ENCODE measurements around the gene WNK1.
"Not testable (repeated sequence)": the region's sequence is repeated elsewhere in the genome, so short reads cannot be mapped to it uniquely, and the experiment has no call there.

WNK1 gene

DNA sequence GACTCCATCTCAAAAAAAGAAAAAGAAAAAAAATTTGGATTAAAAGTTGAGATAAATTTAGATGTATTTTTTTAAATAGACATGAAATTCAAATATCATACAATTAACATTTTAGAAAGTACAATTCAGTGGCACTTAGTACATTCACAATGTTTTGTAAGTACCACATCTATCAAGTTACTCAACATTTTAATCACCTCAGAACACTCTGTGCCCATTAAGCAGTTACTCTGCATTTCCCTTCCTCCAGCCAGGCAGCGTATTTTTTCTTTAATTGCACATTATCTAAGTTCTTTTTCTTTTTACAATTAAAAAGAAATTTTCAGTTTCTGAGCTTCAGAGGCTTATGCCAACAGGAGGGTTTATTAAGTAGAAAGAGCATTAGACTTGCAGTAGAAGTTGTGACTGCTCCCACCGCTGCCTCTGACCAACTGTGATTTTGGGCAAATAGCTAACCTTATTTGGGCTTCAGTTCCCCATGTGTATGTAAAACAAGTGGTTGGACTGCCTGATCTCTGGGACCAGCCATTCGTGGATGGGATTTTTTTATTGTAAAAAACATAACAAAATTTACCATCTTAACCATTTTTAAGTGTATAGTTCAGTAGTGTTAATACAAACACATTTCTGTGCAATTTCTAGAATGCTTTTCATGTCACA, 65.7 kb downstream of the WNK1 start:
- no peak for DNase-seq (ENCODE audit: low spot score)

DNA sequence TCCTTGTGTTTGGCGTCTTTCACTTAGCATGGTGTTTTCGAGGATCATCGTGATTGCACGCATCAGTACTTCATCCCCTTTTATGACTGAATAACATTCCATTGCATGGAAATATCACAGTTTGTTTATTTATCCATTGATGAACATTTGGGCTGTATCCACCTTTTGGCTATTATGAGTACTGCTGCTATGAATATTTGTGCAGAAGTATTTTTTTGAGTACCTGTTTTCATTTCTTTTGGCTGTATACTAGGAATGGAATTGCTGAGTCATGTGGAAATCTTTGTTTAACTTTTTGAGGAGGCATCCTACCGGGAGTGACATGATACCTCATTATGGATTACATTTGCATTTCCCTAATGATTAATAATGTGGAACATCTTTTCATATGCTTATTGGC, 66.4 kb downstream of the WNK1 start:
- peak; percentile 52 for DNase-seq (ENCODE audit: low spot score)

DNA sequence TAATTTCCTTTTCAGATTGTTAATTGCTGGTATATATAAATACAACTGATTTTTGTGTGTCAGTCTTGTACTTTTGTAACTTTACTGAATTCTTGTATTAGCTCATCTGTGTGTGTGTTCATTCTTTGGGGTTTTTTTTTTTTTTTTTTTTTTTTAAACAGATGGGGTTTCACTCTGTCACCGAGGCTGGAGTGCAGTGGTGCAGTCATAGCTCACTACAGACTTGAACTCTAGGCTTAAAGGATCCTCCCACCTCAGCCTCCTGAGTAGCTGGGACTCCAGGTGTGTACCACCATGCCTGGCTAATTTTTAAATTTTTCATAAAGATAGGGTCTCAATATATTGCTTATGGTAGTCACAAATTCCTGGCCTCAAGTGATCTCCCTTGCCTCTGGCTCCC, 68.0 kb downstream of the WNK1 start:
- DNase-seq (ENCODE audit: low spot score): no peak

DNA sequence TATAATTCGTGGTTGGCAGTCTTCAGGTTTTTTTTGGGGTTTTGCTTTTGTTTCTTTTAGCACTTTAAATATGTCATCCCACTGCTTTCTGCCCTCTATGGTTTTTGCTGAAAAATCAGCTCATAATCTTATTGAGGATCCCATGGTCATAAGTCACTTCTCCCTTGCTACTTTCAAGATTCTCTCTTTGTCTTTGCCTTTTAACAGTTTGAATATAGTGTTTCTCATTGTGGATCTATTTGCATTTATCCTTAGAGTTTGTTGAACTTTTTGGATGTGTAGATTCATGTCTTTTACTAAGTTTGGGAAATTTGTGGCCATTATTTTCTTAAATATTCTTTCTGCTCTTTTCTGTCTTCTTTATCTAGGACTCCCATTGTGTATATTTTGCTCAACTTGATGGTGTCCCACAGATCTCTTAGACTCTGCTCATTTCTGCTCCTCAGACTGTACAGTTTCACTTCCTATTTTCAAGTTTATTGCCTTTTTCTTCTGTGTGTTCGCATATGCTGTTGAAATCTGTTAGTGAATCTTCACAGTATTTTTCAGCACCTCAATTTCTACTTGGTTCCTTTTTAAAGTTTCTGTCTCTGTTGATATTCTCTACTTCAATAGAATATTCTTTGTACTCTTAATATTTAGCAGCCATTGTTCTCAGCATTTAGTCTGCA, 70.8 kb downstream of the WNK1 start:
- no peak for DNase-seq (ENCODE audit: low spot score)

DNA sequence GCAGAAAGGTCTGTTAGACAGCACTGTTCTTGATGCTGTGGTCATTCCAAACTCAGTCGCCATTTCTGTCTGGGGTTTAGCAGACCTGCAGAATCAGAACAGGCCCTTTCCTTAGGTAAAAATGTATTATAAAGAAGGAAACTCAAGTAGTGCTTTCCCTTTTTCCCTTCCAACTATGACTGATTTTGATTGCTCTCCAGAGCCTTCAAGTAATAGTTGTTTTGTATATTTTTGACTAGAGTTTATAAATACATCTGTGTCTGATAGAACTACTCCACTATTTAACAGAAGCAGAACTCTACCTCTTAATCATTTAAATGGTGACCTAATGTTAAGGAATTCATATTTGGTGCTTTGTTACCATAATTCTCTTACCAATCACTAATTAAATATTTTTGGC, 74.0 kb downstream of the WNK1 start:
- no peak for DNase-seq (ENCODE audit: low spot score)

DNA sequence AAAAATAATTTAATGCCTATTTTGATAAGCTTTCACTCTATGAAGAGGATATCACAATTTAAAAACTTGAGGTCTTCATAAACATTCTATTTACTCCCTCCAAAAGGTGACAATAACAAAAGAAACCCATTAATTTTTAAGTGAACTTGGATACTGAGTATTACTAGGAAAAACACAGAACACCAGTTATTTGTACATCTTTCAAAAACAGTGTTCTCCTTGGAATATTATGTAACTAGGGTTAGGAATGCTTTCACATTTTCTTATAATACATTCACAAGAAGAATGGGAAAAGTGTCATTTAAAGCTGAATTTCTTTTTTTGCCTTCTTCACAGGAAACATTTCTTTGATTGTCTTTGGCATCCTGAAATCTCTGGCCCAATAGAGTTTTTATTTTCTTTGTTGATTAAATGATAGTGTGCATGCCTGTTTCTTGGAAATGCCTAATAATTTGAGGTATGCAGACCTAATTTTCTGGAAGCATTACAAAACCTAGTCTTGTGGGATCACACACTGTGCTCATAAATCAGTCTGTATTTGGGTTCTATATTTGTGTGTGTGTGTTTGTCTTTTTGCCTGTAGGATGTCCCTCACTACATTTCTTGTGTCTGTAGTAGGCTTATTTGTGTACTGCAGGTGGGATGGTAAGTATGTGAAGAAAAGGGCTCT, 76.5 kb downstream of the WNK1 start:
- no peak for DNase-seq (ENCODE audit: low spot score)

DNA sequence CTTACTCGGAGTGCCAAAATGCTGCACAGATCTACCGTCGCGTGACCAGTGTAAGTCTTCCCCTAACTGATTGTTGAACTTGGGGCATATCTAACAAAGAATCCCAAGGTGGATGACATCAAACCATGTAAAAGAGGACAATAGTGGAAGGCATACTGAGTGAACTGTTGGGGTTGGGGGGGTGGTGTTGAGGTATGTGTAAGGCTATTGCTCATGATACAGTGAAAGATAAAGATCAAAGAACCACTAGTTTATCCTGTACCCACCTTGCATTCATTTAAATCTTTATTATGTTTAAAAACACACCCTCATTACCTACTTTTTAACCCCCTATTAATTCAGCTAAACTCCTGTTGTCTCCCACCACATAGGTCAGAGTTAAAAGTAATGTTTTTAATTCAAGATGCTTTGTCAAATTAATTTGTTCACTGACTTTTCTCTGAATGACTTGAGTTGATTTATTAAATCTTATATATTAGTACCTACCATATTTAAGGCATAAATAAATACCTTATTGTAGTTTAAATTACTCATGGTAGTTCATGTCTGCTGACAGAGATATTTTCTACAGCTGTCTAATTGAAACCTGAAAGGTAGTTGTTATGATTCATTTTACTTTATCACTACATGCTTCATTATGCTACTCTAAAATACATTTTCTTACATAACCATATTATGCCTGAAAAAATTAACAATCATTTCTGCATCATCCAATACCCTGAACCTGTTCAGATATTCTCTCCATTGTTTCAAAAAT, 77.9 kb downstream of the WNK1 start:
- no peak for DNase-seq (ENCODE audit: low spot score)

DNA sequence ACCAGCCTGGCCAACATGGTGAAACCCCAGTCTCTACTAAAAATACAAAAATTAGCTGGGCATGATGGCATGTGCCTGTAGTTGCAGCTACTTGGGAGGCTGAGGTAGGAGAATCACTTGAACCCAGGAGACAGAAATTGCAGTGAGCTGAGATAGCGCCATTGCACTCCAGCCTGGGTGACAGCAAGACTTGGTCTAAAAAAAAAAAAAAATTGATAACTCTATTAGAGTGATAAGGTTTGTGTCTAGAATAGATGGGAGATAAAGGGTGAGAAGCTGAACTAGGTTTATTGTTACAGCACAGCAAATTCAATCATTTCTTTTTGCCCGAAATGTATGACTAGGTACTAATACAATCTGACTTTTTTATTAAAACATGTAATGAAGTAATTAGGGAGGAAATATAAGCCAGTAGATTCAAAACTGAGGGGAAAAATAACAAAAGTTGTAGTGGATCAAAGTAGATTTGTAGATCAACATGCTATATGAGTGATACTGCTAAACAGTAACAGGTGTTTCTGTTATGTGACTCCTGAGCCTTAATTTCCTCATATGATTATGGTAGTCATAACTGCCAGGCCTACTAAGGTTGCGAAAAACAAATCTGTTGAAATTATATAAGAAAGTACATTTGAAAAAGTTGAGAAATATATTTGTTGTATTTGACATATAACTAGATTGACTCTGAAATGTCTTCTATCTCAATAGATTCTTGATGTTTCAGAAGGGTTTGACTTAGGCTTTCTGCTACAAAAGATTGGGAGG, 83.6 kb downstream of the WNK1 start:
- no peak for DNase-seq (ENCODE audit: low spot score)

DNA sequence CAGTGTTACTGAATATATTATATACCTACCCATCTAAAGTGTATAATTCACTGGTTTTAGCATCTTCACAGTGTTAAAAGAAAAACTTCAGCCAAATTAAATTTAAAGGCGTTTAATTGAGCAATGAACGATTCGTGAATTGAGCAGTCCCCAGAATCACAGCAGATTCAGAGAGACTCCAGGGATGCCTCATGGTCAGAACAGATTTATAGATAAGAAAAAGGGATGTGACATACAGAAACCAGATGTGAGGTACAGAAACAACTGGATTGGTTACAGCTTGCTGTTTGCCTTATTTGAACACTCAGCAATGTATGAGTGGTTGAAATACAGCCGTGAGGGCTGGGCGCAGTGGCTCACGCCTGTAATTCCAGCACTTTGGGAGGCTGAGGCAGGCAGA, 84.6 kb downstream of the WNK1 start:
- DNase-seq (ENCODE audit: low spot score): no peak

DNA sequence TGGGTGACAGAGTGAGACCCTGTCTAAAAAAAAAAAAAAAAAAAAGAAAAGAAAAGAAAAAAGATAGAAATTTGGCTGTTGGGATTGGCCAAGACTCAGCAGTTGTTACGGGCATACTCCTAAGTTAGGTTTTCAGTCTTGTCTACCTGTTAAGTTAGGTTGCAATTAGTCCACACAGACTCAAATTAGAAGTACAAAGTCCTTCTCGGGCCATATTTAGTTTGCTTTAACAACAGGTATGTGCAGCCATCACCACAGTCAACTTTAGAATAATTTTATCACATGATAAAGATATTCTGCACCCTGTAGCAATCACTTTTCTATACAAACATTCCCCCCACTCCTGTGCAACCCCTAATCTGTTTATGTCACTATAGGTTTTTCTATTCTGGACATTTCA, 85.2 kb downstream of the WNK1 start:
- DNase-seq (ENCODE audit: low spot score): no peak

DNA sequence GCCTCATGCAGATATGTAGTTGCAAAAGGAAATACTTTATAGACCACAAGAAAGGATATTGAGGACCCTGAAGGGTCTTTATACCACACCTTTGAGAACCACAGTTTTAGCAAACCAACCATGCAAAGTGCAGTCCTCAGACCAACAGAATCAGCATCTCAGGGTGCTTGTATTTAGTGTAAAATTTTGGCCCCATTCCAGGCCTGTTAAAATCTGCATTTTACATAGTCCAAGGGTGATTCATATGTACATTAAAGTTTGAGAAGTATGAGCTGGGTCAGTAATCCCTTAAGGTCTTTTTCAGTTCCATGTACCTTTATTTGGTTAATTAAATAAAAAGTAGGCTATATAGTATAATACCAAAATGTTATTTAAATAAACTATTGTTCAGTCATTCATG, 91.2 kb downstream of the WNK1 start:
- DNase-seq (ENCODE audit: low spot score): peak; percentile 36

DNA sequence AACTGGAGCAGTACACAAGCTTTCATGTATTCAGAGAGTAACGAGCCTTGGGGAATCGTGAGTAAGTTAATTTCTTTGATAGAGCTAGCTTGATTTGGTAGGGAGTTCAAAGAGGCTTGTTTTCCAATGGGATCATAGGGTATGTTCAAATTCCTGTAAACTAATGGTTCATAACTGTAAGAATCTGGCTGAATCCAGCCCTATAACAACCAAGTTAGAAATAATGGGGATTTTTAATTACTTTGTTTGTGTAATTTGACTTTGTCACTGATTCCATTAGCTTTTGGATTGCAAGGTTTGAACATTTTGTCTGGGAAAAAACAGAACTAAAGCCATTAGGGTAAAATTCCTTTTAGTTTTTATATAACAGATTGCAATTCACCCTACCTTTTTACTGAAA, 94.0 kb downstream of the WNK1 start:
- no peak for DNase-seq (ENCODE audit: low spot score)

DNA sequence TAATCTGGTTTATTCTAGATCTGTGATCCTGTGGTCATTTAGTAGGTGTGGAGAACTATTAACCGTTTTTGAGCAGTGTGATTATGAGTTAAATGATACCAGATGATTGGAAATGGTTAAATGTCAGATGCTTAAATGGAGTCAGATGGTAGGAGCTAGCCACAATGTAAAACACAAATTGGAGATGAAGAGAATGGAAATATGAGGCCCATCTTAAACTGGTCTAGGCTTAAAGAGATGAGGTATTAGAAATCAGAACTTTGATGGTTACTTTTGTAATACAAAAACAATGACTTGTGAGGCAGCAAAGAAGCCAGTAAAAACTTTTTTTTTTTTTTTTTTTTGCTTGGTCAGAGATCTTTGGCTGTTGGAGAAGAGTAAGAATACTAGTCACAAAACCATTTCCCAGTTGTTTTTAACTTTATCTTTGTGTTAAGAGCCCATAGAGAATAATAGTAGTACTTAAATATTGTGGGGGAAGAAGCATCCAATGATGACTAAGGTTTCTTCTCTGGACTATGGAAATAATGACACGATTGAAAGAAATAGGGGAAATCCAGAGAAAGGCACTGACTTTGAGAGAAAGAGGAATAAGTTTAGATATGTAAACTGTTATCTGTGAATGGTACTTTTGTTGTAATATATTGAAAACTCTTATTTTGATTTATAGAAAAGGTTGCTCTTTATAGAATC, 95.9 kb downstream of the WNK1 start:
- DNase-seq (ENCODE audit: low spot score): peak; percentile 64

DNA sequence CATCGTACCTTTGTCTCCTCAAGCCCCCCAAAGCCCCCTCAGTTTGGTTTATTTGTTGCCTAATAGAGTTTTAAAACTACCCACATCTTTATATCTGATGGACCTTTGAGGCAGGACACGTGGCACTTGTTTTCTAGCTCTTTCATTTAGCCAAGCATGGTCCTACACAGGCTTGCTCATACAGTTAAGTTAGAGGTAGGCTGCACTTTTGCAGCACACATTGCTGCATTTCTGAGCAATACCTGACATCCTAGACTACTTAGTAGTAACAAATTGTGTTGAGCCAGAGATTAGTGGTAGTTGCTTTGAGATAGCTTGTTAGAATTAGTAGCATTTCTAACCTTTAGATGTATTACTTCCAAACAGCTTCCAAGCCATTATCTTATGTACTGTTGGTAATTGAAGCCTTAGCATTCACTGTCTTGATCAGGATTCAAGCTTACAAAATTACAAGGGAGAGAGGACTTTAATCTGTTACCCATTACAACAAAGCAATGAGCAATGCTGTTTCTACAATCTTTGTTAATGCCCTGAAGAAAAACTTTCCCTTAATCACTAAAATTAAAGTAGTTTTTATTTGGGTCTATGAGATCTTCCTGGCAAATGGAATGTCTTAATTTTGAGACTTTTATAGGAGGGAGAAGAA, 96.6 kb downstream of the WNK1 start:
- DNase-seq (ENCODE audit: low spot score): peak; percentile 51

DNA sequence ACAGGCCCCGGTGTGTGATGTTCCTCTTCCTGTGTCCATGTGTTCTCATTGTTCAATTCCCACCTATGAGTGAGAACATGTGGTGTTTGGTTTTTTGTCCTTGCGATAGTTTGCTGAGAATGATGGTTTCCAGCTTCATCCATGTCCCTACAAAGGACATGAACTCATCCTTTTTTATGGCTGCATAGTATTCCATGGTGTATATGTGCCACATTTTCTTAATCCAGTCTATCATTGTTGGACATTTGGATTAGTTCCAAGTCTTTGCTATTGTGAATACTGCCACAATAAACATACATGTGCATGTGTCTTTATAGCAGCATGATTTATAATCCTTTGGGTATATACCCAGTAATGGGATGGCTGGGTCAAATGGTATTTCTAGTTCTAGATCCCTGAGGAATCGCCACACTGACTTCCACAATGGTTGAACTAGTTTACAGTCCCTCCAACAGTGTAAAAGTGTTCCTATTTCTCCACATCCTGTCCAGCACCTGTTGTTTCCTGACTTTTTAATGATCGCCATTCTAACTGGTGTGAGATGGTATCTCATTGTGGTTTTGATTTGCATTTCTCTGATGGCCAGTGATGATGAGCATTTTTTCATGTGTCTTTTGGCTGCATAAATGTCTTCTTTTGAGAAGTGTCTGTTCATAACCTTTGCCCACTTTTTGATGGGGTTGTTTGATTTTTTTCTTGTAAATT, 97.5 kb downstream of the WNK1 start:
- not testable (repeated sequence) for DNase-seq (ENCODE audit: low spot score)

DNA sequence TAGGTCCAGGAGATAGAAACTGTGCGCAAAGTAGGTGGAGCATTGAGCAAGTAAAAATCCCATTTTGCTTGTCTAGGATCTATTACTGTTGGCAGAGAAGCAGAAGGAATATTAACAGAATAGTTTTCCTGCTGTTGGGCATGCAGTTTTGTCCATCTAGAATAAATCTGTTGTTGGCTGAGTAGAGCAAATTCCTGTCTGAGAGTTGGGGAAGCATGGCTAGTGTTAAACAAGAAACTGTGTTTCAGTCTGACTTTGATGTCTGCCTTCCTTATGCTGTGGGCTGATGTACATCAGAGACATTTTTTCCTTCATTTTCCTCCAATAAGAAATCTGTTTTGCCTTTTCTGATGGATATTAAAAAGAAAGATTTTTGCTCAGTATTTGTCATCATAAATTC, 99.0 kb downstream of the WNK1 start:
- peak; percentile 43 for DNase-seq (ENCODE audit: low spot score)

DNA sequence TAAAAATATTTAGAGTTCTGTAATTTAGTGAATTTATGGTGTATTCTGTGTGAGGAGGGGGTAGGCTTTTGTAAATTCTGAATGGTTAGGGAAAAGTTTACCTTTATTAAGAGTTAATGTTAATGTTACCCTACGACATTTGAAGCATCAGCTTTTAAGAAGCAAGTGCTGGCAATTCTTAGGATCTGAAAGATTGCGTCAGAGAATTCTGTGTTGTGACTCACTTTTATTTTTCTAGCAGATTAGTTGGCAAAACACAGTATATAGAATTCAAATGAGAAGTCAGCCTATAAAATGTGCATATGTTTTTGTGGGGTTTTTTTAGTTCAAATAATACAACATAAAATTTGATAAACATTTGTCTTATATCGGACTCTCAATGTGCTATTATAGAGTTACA, 99.5 kb downstream of the WNK1 start:
- peak; percentile 70 for DNase-seq (ENCODE audit: low spot score)

DNA sequence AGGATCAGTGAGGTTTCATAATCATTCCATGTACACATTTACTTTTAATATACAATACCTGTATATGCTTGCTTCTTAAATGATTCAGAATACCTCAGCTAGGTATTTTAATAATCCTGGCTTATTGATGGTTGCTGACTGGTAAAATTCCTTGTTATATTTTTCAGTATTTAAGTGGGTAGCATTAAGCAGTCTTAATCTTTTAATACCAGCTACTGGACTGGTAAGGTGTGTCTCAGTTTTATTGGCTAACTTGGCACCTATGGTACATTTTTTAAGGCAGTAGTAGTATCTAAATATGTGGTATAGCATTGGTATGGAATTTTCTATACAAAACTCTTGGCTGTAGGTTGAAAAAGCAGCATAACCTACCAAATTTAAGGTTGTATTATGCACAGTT, 100.5 kb downstream of the WNK1 start:
- DNase-seq (ENCODE audit: low spot score): peak; percentile 46

DNA sequence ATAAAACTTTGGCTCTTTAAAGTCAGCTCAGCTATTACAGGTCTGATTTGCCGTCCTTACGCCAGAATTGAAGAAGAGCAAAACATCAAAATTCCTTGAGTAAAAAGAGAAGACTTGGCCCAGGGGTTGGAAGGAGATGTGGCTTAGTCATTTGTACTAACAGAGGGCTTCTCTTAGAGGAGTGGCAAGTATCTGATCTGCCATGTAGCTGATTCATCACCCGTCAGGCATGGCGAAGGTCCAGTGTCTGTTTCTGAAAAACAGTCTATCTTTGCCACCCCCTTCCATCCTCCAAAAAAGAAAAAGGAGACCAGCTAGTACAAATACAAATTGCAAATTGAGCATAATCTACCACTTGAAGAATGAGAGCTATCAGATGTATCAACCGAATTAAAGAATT, 105.2 kb downstream of the WNK1 start:
- DNase-seq (ENCODE audit: low spot score): peak; percentile 76

DNA sequence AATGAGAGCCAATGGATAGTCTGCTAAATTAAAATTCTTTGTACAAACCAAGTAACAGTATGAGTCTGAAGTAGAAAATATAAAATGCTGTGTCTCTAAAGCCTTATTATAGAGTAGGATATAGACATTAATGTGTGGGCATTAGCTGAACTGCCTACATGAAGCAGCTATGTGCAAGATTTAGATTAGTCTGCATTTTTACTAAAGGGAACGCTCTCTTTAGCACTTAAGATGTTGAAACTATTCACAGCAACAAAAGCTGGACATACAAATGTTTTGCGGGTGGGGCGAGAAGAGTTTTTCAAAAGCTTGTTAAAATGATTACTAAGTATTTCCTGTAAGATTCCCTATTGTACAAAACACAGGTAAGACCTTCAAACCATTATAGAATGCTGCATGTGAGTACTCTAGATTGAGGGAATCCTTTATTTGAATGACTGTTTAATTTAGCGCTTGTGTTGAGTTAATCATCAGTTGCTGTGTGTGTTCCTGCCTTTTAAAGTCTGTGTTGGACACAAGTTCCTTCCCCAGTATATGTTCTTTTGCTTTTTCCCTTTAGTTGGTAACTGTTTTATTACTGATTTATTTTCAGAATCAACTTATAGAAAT, 110.0 kb downstream of the WNK1 start:
- no peak for DNase-seq (ENCODE audit: low spot score)

Data from hematopoietic multipotent progenitor cell treated with erythropoietin and hydrocortisone succinate and interleukin-3 and kit ligand, for 17 days (in vitro differentiated cells).